Kidney epithelial cell (primary cell): Measurements from ENCODE around the gene PALM3. TPM values are rescaled to one million over a fixed set of nuclear protein-coding genes. Genes with fewer than 3 reads are reported as not detected.

ENCODE experiments used
- DNase-seq: peaks from one replicate; pipeline ENCODE4 v3.0.0-alpha.2; 2010; ENCODE audit warnings: low read depth
- H3K27me3 ChIP-seq: 2 replicates; pipeline ENCODE4 v1.6.0; 2011; ENCODE audit warnings: low read length; ENCODE audit not compliant: control insufficient read depth, insufficient read depth
- H3K36me3 ChIP-seq: 2 replicates; pipeline ENCODE4 v1.5.1; 2011; ENCODE audit warnings: low read length; ENCODE audit not compliant: control insufficient read depth, insufficient read depth
- H3K4me3 ChIP-seq: 2 replicates; pipeline ENCODE4 v1.5.1; 2011; ENCODE audit warnings: low read depth, mild to moderate bottlenecking, control low read depth, low read length
- total RNA-seq: library from RNA; depleted of rRNA; stranded (reverse); fragments of >200 nt; gene quantifications from 2 replicates; pipeline ENCODE4 v1.2.3, GENCODE V29; 2015
- TF ChIP-seq, protein P1 (sequence below): IDR thresholded peaks from 2 replicates; pipeline ENCODE4 v1.5.1; 2011; ENCODE audit warnings: mild to moderate bottlenecking, moderate library complexity, low read length, control low read depth, inconsistent platforms; ENCODE audit not compliant: insufficient read depth, poor library complexity, severe bottlenecking

PALM3 gene
- total RNA-seq, 1 donor from 2014 or later: not detected

DNA sequence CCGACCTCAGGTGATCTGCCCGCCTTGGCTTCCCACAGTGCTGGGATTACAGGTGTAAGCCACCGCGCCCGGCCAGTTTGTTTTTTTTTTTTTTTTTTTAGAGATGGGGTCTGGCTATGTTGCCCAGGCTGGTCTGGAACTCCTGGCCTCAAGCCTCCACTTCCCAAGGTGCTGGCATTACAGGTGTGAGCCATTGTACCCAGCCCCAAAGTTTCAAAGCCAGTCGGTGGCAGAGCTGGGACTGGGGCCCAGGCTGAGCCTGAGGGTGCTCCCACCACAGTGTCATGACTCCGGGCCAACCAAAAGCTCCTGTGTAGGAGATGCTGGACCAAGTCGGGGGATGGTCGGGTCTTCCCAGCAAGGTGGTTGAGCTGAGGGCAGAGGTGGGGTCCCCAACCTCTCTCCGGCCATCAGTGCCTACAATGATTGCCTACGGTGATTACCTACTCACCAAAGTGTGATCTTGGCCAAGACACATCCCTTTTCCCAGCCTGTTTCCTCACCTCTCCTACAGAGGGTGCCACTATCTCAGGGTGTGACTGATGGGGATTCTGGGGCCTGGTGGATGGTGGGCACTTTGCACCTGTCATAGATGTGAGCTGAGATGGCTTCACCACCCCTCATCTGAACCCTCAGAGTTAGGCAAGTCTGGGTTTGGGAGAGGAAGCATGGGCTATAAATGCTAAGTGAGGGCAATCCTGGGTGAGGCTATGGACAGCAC, 34.6 kb upstream of the PALM3 start:
- DNase-seq: no peak
- H3K36me3 ChIP-seq: peaks cover 2% of the 10 kb centered on the region
- TF ChIP-seq, protein P1, sequence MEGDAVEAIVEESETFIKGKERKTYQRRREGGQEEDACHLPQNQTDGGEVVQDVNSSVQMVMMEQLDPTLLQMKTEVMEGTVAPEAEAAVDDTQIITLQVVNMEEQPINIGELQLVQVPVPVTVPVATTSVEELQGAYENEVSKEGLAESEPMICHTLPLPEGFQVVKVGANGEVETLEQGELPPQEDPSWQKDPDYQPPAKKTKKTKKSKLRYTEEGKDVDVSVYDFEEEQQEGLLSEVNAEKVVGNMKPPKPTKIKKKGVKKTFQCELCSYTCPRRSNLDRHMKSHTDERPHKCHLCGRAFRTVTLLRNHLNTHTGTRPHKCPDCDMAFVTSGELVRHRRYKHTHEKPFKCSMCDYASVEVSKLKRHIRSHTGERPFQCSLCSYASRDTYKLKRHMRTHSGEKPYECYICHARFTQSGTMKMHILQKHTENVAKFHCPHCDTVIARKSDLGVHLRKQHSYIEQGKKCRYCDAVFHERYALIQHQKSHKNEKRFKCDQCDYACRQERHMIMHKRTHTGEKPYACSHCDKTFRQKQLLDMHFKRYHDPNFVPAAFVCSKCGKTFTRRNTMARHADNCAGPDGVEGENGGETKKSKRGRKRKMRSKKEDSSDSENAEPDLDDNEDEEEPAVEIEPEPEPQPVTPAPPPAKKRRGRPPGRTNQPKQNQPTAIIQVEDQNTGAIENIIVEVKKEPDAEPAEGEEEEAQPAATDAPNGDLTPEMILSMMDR: peak; percentile 16
- H3K27me3 ChIP-seq: no peaks in the 10 kb centered on the region
- no peak overlapping the region for H3K4me3 ChIP-seq

DNA sequence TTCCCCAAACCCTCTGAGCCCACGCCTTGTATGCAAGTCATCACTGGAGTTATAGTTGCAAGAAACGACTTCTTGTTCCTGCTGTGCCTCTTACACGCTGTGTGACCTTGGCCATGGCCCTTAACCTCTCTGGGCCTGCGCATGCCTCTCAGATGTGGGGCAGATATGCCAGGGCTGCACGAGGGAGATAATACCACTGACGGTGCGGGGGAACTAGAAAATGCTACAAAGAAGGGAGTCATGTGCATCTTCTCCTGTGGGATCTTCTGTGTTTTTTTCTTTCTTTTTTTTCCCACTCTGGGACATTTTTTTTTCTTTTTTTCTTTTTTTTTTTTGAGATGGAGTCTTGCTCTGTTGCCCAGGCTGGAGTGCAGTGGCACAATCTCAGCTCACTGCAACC, 33.0 kb upstream of the PALM3 start:
- DNase-seq: no peak
- Histone ChIP-seq H3K27me3 (no peaks in the 10 kb centered on the region), H3K36me3 (no peaks in the 10 kb centered on the region), H3K4me3 (no peak overlapping the region)
- TF ChIP-seq, protein P1: no peak

DNA sequence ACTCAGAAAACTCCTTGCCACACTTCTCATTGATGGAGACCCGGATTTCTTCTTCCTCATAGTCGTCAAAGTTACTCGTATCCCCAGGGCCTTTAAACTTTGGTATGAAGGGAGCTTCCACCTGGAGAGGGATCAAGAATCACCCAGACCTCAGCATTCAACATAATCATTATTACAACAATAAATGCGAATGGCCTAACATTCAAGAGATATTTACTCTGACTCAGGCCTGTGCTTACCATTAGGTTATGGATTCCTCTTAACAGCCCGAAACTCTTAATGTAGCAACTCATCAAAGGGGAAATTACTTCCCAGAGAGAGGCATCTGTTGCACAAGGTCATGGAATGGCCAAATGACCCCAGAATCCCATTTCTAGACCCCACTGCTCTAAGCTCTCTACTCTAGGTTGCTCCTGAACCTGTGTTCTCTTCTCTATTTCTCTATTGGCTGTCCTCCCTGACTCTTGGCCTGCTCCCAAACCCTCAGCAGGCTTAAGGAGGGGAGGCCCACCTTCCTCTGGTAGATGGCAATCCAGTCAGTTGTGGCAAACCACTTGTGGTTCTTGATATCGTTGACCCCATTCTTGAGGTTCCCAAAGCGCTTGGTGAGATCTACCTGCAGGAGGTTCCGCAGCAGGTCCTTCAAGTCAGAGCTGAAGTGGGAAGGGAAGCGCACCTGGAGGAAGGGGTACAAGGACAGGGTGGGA, 31.4 kb upstream of the PALM3 start:
- Histone ChIP-seq H3K36me3 (no peaks in the 10 kb centered on the region), H3K4me3 (no peak overlapping the region), H3K27me3 (no peaks in the 10 kb centered on the region)
- DNase-seq: no peak
- TF ChIP-seq, protein P1: no peak

DNA sequence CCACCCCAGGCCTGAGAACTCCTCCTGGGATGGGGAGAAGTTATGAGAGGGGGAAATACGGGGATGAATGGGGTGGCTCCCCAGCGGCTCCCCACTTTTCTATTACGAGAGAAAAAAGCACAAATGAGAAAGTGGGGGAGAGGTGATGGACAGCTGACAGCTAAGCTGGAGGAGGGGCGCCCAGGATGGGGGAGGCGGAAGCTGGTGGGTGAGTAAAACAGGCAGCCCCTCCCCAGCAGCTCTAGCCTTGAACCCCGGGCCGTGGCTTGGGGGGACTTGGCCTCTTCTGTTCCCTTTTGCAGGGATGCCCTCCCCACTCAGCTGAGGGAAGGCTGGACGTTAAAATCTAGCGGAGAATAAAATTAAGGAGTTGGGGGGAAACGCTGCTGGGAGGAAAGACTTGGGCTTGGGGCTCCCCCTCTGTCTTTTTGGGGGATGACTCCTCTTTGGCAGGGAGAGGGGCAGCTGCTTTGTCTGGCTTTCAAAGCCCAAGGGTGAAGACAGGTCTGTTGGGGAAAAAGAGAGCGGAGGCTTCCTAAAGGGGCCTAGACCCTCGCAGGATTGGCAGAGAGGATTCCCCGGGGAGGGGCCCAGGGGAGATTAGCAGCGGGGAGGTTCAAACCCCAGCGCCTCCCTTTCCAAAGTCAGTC, 30.1 kb upstream of the PALM3 start:
- TF ChIP-seq, protein P1: no peak
- Histone ChIP-seq H3K4me3 (peak overlapping the region; percentile 67), H3K27me3 (no peaks in the 10 kb centered on the region), H3K36me3 (no peaks in the 10 kb centered on the region)
- no peak for DNase-seq

DNA sequence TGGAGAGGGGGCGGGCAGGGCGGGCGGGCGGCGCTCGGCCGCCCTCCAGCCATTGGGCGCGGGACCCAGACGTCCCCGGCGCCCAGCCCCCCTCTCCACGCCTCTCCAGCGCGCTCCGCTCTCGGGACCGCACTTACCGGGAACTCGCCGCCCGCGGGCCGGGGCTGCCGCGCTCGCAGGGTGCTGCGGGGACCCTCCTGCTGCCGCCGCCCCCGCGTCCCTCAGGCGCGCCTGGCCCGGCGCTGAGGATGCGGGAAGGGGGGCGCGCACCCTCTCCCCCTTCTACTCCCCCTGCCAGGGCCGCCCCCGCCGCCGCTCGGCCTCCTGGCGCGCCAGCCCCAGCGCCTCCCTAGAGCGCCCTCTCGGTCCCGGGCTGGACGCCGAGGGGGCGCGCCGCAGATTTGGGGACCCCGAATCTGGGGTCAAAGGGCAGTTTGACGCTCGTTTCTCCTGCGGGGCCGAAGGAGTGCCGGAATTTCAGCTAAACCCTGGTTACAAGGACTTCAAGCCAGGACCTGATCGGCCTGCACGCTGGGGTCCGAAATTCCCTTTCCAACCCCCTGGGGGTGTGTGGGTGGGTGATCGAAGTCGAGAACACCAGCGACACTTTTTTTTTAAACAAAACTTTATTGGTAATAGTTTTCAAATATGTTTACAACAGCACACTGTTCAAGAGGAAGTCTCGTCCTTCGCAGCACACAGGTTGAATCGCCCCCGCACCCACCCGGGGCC, 29.4 kb upstream of the PALM3 start:
- DNase-seq: no peak
- Histone ChIP-seq H3K4me3 (peak overlapping the region; percentile 67), H3K27me3 (no peaks in the 10 kb centered on the region), H3K36me3 (no peaks in the 10 kb centered on the region)
- TF ChIP-seq, protein P1: peak; percentile 16
